Mesenchymal stem cell (in vitro differentiated cells and primary cell): ENCODE results near the gene VPS8.

Experiments
- DNase-seq: peaks from one replicate; pipeline ENCODE4 v3.0.0-alpha.2; 2013
- H2AFZ ChIP-seq: one replicate; pipeline ENCODE4 v1.6.1; 2013; ENCODE audit warnings: low read depth, mild to moderate bottlenecking, control low read depth, inconsistent platforms, low read length, moderate library complexity
- H2AK5ac ChIP-seq: 2 replicates; pipeline ENCODE4 v1.6.1; 2013; ENCODE audit warnings: low read length, moderate library complexity, mild to moderate bottlenecking, inconsistent platforms; ENCODE audit not compliant: severe bottlenecking
- H2BK120ac ChIP-seq: one replicate; pipeline ENCODE4 v1.6.1; 2013; ENCODE audit warnings: low read depth, mild to moderate bottlenecking, inconsistent platforms, low read length, moderate library complexity
- H2BK12ac ChIP-seq, 2 experiments: one replicate each; pipeline ENCODE4 v1.6.1; 2013; ENCODE audit warnings: inconsistent platforms in 2 of 2, low read length in 2 of 2, mild to moderate bottlenecking in 2 of 2, moderate library complexity in 2 of 2, control low read depth in 1 of 2
- H2BK15ac ChIP-seq: one replicate; pipeline ENCODE4 v1.6.1; 2013; ENCODE audit warnings: mild to moderate bottlenecking, low read depth, inconsistent platforms; ENCODE audit not compliant: poor library complexity, severe bottlenecking
- H2BK5ac ChIP-seq: 2 replicates; pipeline ENCODE4 v1.6.1; 2013; ENCODE audit warnings: low read depth, mild to moderate bottlenecking, low read length, control low read depth, inconsistent platforms; ENCODE audit not compliant: poor library complexity, severe bottlenecking
- H3K14ac ChIP-seq, 2 experiments: one replicate each; pipeline ENCODE4 v1.6.1; 2013; ENCODE audit warnings: inconsistent platforms in 2 of 2, low read length in 2 of 2, control low read depth in 1 of 2, mild to moderate bottlenecking in 1 of 2, moderate library complexity in 1 of 2
- H3K18ac ChIP-seq, 2 experiments: one replicate each; pipeline ENCODE4 v1.6.1; 2013; ENCODE audit warnings: inconsistent platforms in 2 of 2, low read length in 2 of 2, control low read depth in 1 of 2, low read depth in 1 of 2, mild to moderate bottlenecking in 1 of 2
- H3K23ac ChIP-seq, 2 experiments: one replicate each; pipeline ENCODE4 v1.6.1; 2013; ENCODE audit warnings: inconsistent platforms in 2 of 2, low read length in 2 of 2, mild to moderate bottlenecking in 2 of 2, moderate library complexity in 2 of 2, control low read depth in 1 of 2
- H3K27ac ChIP-seq: 2 replicates; pipeline ENCODE4 v1.5.1; 2013; ENCODE audit warnings: mild to moderate bottlenecking, moderate library complexity, low read length, control low read depth, inconsistent platforms; ENCODE audit not compliant: poor library complexity, severe bottlenecking
- H3K27me3 ChIP-seq, 2 experiments: 2 replicates each; pipeline versions ENCODE4 v1.6.1 to v1.7.0; 2013; ENCODE audit warnings: low read length in 2 of 2, mild to moderate bottlenecking in 2 of 2, moderate library complexity in 2 of 2, control low read depth in 1 of 2, inconsistent platforms in 1 of 2; ENCODE audit not compliant: control insufficient read depth in 1 of 2, insufficient read depth in 1 of 2
- H3K36me3 ChIP-seq, 2 experiments: 2 replicates each; pipeline versions ENCODE4 v1.6.1 to v1.7.0; 2013; ENCODE audit warnings: low read length in 2 of 2, control low read depth in 1 of 2, inconsistent platforms in 1 of 2, low read depth in 1 of 2, mild to moderate bottlenecking in 1 of 2; ENCODE audit not compliant: insufficient read depth in 2 of 2, control insufficient read depth in 1 of 2
- H3K4ac ChIP-seq, 2 experiments: one replicate each; pipeline ENCODE4 v1.6.1; 2013; ENCODE audit warnings: inconsistent platforms in 2 of 2, low read length in 2 of 2, mild to moderate bottlenecking in 2 of 2, moderate library complexity in 2 of 2, control low read depth in 1 of 2, low read depth in 1 of 2
- H3K4me1 ChIP-seq: 2 replicates; pipeline ENCODE4 v1.6.1; 2013; ENCODE audit warnings: low read depth, low read length, control low read depth; ENCODE audit not compliant: control insufficient read depth, insufficient read depth
- H3K4me2 ChIP-seq: 2 replicates; pipeline ENCODE4 v1.6.1; 2013; ENCODE audit warnings: low read length, mild to moderate bottlenecking, inconsistent platforms; ENCODE audit not compliant: poor library complexity, severe bottlenecking
- H3K4me3 ChIP-seq, 2 experiments: 2 replicates each; pipeline versions ENCODE4 v1.5.1 to v1.7.0; 2013; ENCODE audit warnings: low read length in 2 of 2, mild to moderate bottlenecking in 2 of 2, control low read depth in 1 of 2, low read depth in 1 of 2; ENCODE audit not compliant: insufficient read depth in 1 of 2
- H3K79me1 ChIP-seq: replicated peaks from 2 replicates; pipeline ENCODE4 v1.6.1; 2013; ENCODE audit warnings: mild to moderate bottlenecking, control low read depth, low read length, inconsistent platforms; ENCODE audit not compliant: poor library complexity, severe bottlenecking
- H3K9ac ChIP-seq: 2 replicates; pipeline ENCODE4 v1.7.0; 2013; ENCODE audit warnings: mild to moderate bottlenecking, low read length, moderate library complexity
- H3K9me3 ChIP-seq: 2 replicates; pipeline ENCODE4 v1.7.0; 2013; ENCODE audit warnings: mild to moderate bottlenecking, low read length; ENCODE audit not compliant: control insufficient read depth
- H4K8ac ChIP-seq: one replicate; pipeline ENCODE4 v1.6.1; 2013; ENCODE audit warnings: inconsistent platforms, mild to moderate bottlenecking, low read length, moderate library complexity
- H4K91ac ChIP-seq: one replicate; pipeline ENCODE4 v1.6.1; 2013; ENCODE audit warnings: mild to moderate bottlenecking, low read length, inconsistent platforms
- WGBS: methylation state at CpG from one replicate; pipeline ENCODE4 v1.1.7; 2013; ENCODE audit warnings: mixed read lengths; 5-methylcytosine and 5-hydroxymethylcytosine counted together

The VPS8 gene

GRCh38 chr3:184766555-184767261, 45.3 kb upstream of the VPS8 start:
- H3K4ac ChIP-seq, result peak overlapping the region in 1 of 2 experiments; percentile 38
- H2BK120ac ChIP-seq, result no peak overlapping the region
- H3K18ac ChIP-seq, result peak overlapping the region in 1 of 2 experiments; percentile 13
- no peak overlapping the region for H2BK5ac ChIP-seq
- H2AK5ac ChIP-seq, result no peak overlapping the region
- H3K4me3 ChIP-seq, result no peak overlapping the region
- 69% methylated on average over 4 of the region's 4 CpGs for WGBS
- DNase-seq, result peak; percentile 71
- no peak overlapping the region for H2AFZ ChIP-seq
- H3K4me1 ChIP-seq, result peaks cover 5% of the 10 kb centered on the region
- no peak overlapping the region for H4K8ac ChIP-seq
- no peaks in the 10 kb centered on the region for H3K79me1 ChIP-seq
- no peaks in the 10 kb centered on the region for H3K9me3 ChIP-seq
- H4K91ac ChIP-seq, result peak overlapping the region; percentile 2
- H3K36me3 ChIP-seq, result no peaks in the 10 kb centered on the region
- no peak overlapping the region for H3K23ac ChIP-seq
- no peak overlapping the region for H3K27ac ChIP-seq
- H3K14ac ChIP-seq, result peak overlapping the region in 1 of 2 experiments; percentile 37
- no peak overlapping the region for H2BK15ac ChIP-seq
- H2BK12ac ChIP-seq, result no peak overlapping the region
- H3K27me3 ChIP-seq, result peaks cover 3 to 59% of the 10 kb centered on the region in 2 experiments
- H3K4me2 ChIP-seq, result no peak overlapping the region
- no peak overlapping the region for H3K9ac ChIP-seq

- no peak overlapping the region for H3K4me3 ChIP-seq
- DNase-seq, result no peak
Measured at GRCh38 chr3:184767377-184767776, 44.6 kb upstream of the VPS8 start.

GRCh38 chr3:184769382-184770170, 42.4 kb upstream of the VPS8 start:
- peaks cover 3 to 56% of the 10 kb centered on the region in 2 experiments for H3K27me3 ChIP-seq
- no peak overlapping the region for H2BK5ac ChIP-seq
- H2BK15ac ChIP-seq, result no peak overlapping the region
- no peak overlapping the region for H3K27ac ChIP-seq
- H4K8ac ChIP-seq, result peak overlapping the region; percentile 48
- H3K36me3 ChIP-seq, result no peaks in the 10 kb centered on the region
- no peak overlapping the region for H3K9ac ChIP-seq
- no peak overlapping the region for H3K14ac ChIP-seq
- H2AK5ac ChIP-seq, result no peak overlapping the region
- peak overlapping the region; percentile 49 to 64 for H2BK12ac ChIP-seq
- H2BK120ac ChIP-seq, result peak overlapping the region; percentile 29
- no peak for DNase-seq
- H3K23ac ChIP-seq, result no peak overlapping the region
- H3K9me3 ChIP-seq, result no peaks in the 10 kb centered on the region
- H3K4ac ChIP-seq, result peak overlapping the region in 1 of 2 experiments; percentile 15
- peak overlapping the region in 1 of 2 experiments; percentile 28 for H3K18ac ChIP-seq
- no peak overlapping the region for H2AFZ ChIP-seq
- no peaks in the 10 kb centered on the region for H3K79me1 ChIP-seq
- no peak overlapping the region for H4K91ac ChIP-seq
- H3K4me3 ChIP-seq, result no peak overlapping the region
- 82% methylated on average over 26 of the region's 26 CpGs for WGBS
- no peak overlapping the region for H3K4me2 ChIP-seq
- H3K4me1 ChIP-seq, result peaks cover 12% of the 10 kb centered on the region

More at GRCh38 chr3:184767377-184767776, 44.6 kb upstream of the VPS8 start:
- Histone ChIP-seq H3K4ac (peak overlapping the region in 1 of 2 experiments; percentile 69), H4K8ac (peak overlapping the region; percentile 39), H3K9me3 (no peaks in the 10 kb centered on the region), H3K4me2 (no peak overlapping the region), H3K14ac (no peak overlapping the region), H3K36me3 (no peaks in the 10 kb centered on the region), H3K27me3 (peaks cover 3 to 60% of the 10 kb centered on the region in 2 experiments), H3K23ac (no peak overlapping the region), H3K9ac (no peak overlapping the region), H3K27ac (no peak overlapping the region), H2BK15ac (no peak overlapping the region), H2BK12ac (peak overlapping the region in 1 of 2 experiments; percentile 45), H3K79me1 (no peaks in the 10 kb centered on the region), H2BK120ac (no peak overlapping the region), H3K18ac (peak overlapping the region in 1 of 2 experiments; percentile 69), H2BK5ac (no peak overlapping the region), H4K91ac (peak overlapping the region; percentile 14), H2AK5ac (no peak overlapping the region), H3K4me1 (peaks cover 5% of the 10 kb centered on the region), H2AFZ (no peak overlapping the region)
- WGBS, result 77% methylated on average over 12 of the region's 12 CpGs

- Histone ChIP-seq H2BK12ac (peak overlapping the region; percentile 49 to 91), H3K4me3 (no peak overlapping the region), H4K91ac (peak overlapping the region; percentile 79), H3K27ac (no peak overlapping the region), H2BK15ac (peak overlapping the region; percentile 28), H3K14ac (peak overlapping the region in 1 of 2 experiments; percentile 55), H3K79me1 (no peaks in the 10 kb centered on the region), H2AFZ (no peak overlapping the region), H3K4me1 (peaks cover 12% of the 10 kb centered on the region), H3K23ac (no peak overlapping the region), H2AK5ac (no peak overlapping the region), H2BK5ac (no peak overlapping the region), H3K4me2 (no peak overlapping the region), H3K36me3 (no peaks in the 10 kb centered on the region), H3K9ac (no peak overlapping the region), H3K27me3 (peaks cover 3 to 57% of the 10 kb centered on the region in 2 experiments), H3K18ac (peak overlapping the region; percentile 64 to 78), H2BK120ac (peak overlapping the region; percentile 21), H3K9me3 (no peaks in the 10 kb centered on the region), H3K4ac (peak overlapping the region in 1 of 2 experiments; percentile 66), H4K8ac (peak overlapping the region; percentile 71)
- DNase-seq, result no peak
- WGBS, result 80% methylated on average over 12 of the region's 12 CpGs
Measured at GRCh38 chr3:184770541-184770940, 41.4 kb upstream of the VPS8 start.
